ENCODE measurements around the gene DRD4. TPM values are rescaled to one million over a fixed set of nuclear protein-coding genes. Genes with fewer than 3 reads are reported as not detected.

The DRD4 gene
- total and polyA plus RNA-seq, 9 of the 15 experiments (the other 6 are each of a cell fraction or from before 2014, with no cell fraction given): 0.04 to 0.95 (median 0.21) TPM; not detected in 5

- no peak overlapping the region for H2AFZ ChIP-seq (ENCODE audit: low read depth, low read length)
- H3K9me3 ChIP-seq (replicated peaks; ENCODE audit: control insufficient read depth, insufficient read depth, low read depth, low read length): no peaks in the 10 kb centered on the region
- CTCF ChIA-PET (ENCODE audit: low intra/inter-chr PET ratio): no interaction called here
- no peaks in the 10 kb centered on the region for H3K27me3 ChIP-seq (ENCODE audit: control insufficient read depth in 2 of 2, insufficient read depth in 2 of 2, low read length in 2 of 2)
- peaks cover 0 to 29% of the 10 kb centered on the region in 2 experiments; a peak in 2 of 5 replicates for H3K4me1 ChIP-seq (replicated peaks in 1 of 2; ENCODE audit: control insufficient read depth in 2 of 2, insufficient read depth in 2 of 2, low read length in 2 of 2)
- H3K9ac ChIP-seq (ENCODE audit: insufficient read depth in 1 of 2, low read depth in 2 of 2, low read length in 2 of 2): no peak overlapping the region
- 89% methylated on average over 16 of the region's 16 CpGs for WGBS (ENCODE audit: insufficient coverage, low coverage, missing lambda C conversion rate)
- ATAC-seq: no peak
- H3K27ac ChIP-seq (ENCODE audit: extremely low read depth, low read depth, low read length): no peak overlapping the region
- peak in 1 of 4 experiments; percentile 9 for DNase-seq (ENCODE audit: extremely low read depth in 1 of 4, low spot score in 3 of 4)
- H3K4me2 ChIP-seq (ENCODE audit: insufficient read depth, low read length): no peak overlapping the region
- peaks cover 87% of the 10 kb centered on the region; the same call in 2 of the 3 replicates for H3K36me3 ChIP-seq (ENCODE audit: control insufficient read depth, insufficient read depth, low read length)
- FAIRE-seq: no peak
- no peaks in the 10 kb centered on the region for H4K20me1 ChIP-seq (replicated peaks; ENCODE audit: control insufficient read depth, insufficient read depth, low read length)
- no peaks in the 10 kb centered on the region for H3K9me1 ChIP-seq (ENCODE audit: control insufficient read depth, insufficient read depth, low read length)
- no peak overlapping the region for H3K4me3 ChIP-seq
- no TSS peak for BruUV-seq (replicated peaks)
- H3K79me2 ChIP-seq (ENCODE audit: control insufficient read depth, insufficient read depth, low read length): peaks cover 11% of the 10 kb centered on the region; the same call in 1 of the 3 replicates
- TF ChIP-seq KDM1A (IDR thresholded peaks at IDR 0.05) (no peak), U2AF1 (optimal IDR thresholded peaks at IDR 0.05; ENCODE audit: low read depth, low read length) (no peak)
- intact Hi-C loops (cut with micrococcal nuclease) (no loop called here), in situ Hi-C loops (cut with MboI) (no loop called here)
- POLR2A ChIA-PET: interaction anchor here (0.7 to 1.2 kb wide), 2 partner anchors 36 to 48 kb away, joined by 3 to 4 read pairs; partner anchors contain the start of genes DEAF1 and TMEM80
Measured at GRCh38 chr11:659532-660085, 22.5 kb downstream of the DRD4 start.

GRCh38 chr11:660281-660680, 23.2 kb downstream of the DRD4 start:
- ChIA-PET POLR2A (interaction anchor here (0.7 to 1.2 kb wide), 4 partner anchors 12 to 84 kb away, joined by 3 to 4 read pairs (median 3); partner anchors contain the start of genes DEAF1 and TMEM80), CTCF (ENCODE audit: low intra/inter-chr PET ratio) (no interaction called here)
- Histone ChIP-seq H3K9me3 (replicated peaks; ENCODE audit: control insufficient read depth, insufficient read depth, low read depth, low read length) (peaks cover 2% of the 10 kb centered on the region; the same call in 1 of the 2 replicates), H3K4me1 (replicated peaks in 1 of 2; ENCODE audit: control insufficient read depth in 2 of 2, insufficient read depth in 2 of 2, low read length in 2 of 2) (peaks cover 3 to 26% of the 10 kb centered on the region in 2 experiments; a peak in 4 of 5 replicates), H3K79me2 (ENCODE audit: control insufficient read depth, insufficient read depth, low read length) (peaks cover 14% of the 10 kb centered on the region), H3K36me3 (ENCODE audit: control insufficient read depth, insufficient read depth, low read length) (peaks cover 85% of the 10 kb centered on the region; the same call in 2 of the 3 replicates), H3K9me1 (ENCODE audit: control insufficient read depth, insufficient read depth, low read length) (no peaks in the 10 kb centered on the region), H3K9ac (ENCODE audit: insufficient read depth in 1 of 2, low read depth in 2 of 2, low read length in 2 of 2) (peak overlapping the region in 1 of 2 experiments; percentile 41; a peak in 1 of 4 replicates), H3K4me3 (no peak overlapping the region), H4K20me1 (replicated peaks; ENCODE audit: control insufficient read depth, insufficient read depth, low read length) (no peaks in the 10 kb centered on the region), H3K4me2 (ENCODE audit: insufficient read depth, low read length) (no peak overlapping the region), H2AFZ (ENCODE audit: low read depth, low read length) (no peak overlapping the region), H3K27me3 (ENCODE audit: control insufficient read depth in 2 of 2, insufficient read depth in 2 of 2, low read length in 2 of 2) (no peaks in the 10 kb centered on the region), H3K27ac (ENCODE audit: extremely low read depth, low read depth, low read length) (no peak overlapping the region)
- no TSS peak for BruUV-seq (replicated peaks)
- FAIRE-seq (no peak), ATAC-seq (no peak), DNase-seq (ENCODE audit: extremely low read depth in 1 of 4, low spot score in 3 of 4) (peak in 1 of 4 experiments; percentile 8)
- in situ Hi-C loops (cut with MboI) (no loop called here), intact Hi-C loops (cut with micrococcal nuclease) (no loop called here)
- 93% methylated on average over 15 of the region's 19 CpGs for WGBS (ENCODE audit: insufficient coverage, low coverage, missing lambda C conversion rate)
- TF ChIP-seq HCFC1 (IDR thresholded peaks at IDR 0.05; ENCODE audit: low read depth, low read length) (no peak), BDP1 (IDR thresholded peaks at IDR 0.05; ENCODE audit: insufficient read depth, insufficient read length) (no peak), ELF2 (CRISPR knock-in tag; IDR thresholded peaks at IDR 0.05) (no peak), SMAD4 (CRISPR knock-in tag; conservative IDR thresholded peaks at IDR 0.05) (no peak), BCOR (IDR thresholded peaks at IDR 0.05) (no peak), TEAD2 (tag; IDR thresholded peaks at IDR 0.05) (no peak)
